DOHH2 (cell line): ENCODE measurements around the gene GLCE.
"Not testable (repeated sequence)": the region's sequence is repeated elsewhere in the genome, so short reads cannot be mapped to it uniquely, and the experiment has no call there.

Experiments
- H3F3A ChIP-seq: fragments of 200-600 bp; sonication (generic), shearing (Covaris generic); 2 replicates; pipeline ENCODE4 v1.6.0; 2016; ENCODE audit warnings: antibody characterized with exemption, mild to moderate bottlenecking; ENCODE audit not compliant: control insufficient read depth, insufficient read depth
- H3K27ac ChIP-seq: fragments of 200-600 bp; sonication (generic); 2 replicates; pipeline ENCODE4 v1.5.1; 2014; ENCODE audit warnings: low read depth, mild to moderate bottlenecking, low read length, moderate library complexity
- H3K27me3 ChIP-seq: fragments of 200-600 bp; sonication (generic); 2 replicates; pipeline ENCODE4 v1.6.1; 2014; ENCODE audit warnings: mild to moderate bottlenecking, low read length, mixed read lengths; ENCODE audit not compliant: control insufficient read depth
- H3K36me3 ChIP-seq: fragments of 200-600 bp; sonication (generic); 2 replicates; pipeline ENCODE4 v1.6.1; 2014; ENCODE audit warnings: mild to moderate bottlenecking, low read length, moderate library complexity, mixed read lengths; ENCODE audit not compliant: control insufficient read depth
- H3K4me1 ChIP-seq: fragments of 200-600 bp; sonication (generic); 2 replicates; pipeline ENCODE4 v1.6.1; 2014; ENCODE audit warnings: mild to moderate bottlenecking, low read length, mixed read lengths; ENCODE audit not compliant: control insufficient read depth
- H3K4me2 ChIP-seq: fragments of 200-600 bp; sonication (generic); 2 replicates; pipeline ENCODE4 v1.6.0; 2014; ENCODE audit warnings: mild to moderate bottlenecking, low read length, moderate library complexity
- H3K4me3 ChIP-seq: fragments of 200-600 bp; sonication (generic); 2 replicates; pipeline ENCODE4 v1.5.1; 2014; ENCODE audit warnings: mild to moderate bottlenecking, low read length, mixed read lengths
- H3K79me2 ChIP-seq: fragments of 200-600 bp; sonication (generic); 2 replicates; pipeline ENCODE4 v1.6.1; 2014; ENCODE audit warnings: mild to moderate bottlenecking, low read length, mixed read lengths; ENCODE audit not compliant: control insufficient read depth
- H3K9me2 ChIP-seq: fragments of 200-600 bp; sonication (generic); replicated peaks from 2 replicates; pipeline ENCODE4 v1.6.1; 2014; ENCODE audit warnings: mild to moderate bottlenecking, low read length, mixed read lengths; ENCODE audit not compliant: control insufficient read depth
- H3K9me3 ChIP-seq: fragments of 200-600 bp; sonication (generic); 2 replicates; pipeline ENCODE4 v1.6.1; 2014; ENCODE audit warnings: antibody characterized with exemption, low read length, mixed read lengths; ENCODE audit not compliant: control insufficient read depth, insufficient read depth
- H4K20me1 ChIP-seq: fragments of 200-600 bp; sonication (generic); 2 replicates; pipeline ENCODE4 v1.6.0; 2014; ENCODE audit warnings: low read depth, mild to moderate bottlenecking, antibody characterized with exemption, low read length, moderate library complexity; ENCODE audit not compliant: control insufficient read depth, insufficient read depth
- CTCF ChIP-seq: fragments of 200-600 bp; sonication (generic); IDR thresholded peaks from one replicate; pipeline ENCODE4 v1.5.1; 2014; ENCODE audit warnings: antibody characterized with exemption, mild to moderate bottlenecking, low read depth, low read length; ENCODE audit not compliant: poor library complexity, severe bottlenecking
- EZH2phosphoT487 ChIP-seq: fragments of 200-600 bp; sonication (generic); IDR thresholded peaks from 2 replicates; pipeline ENCODE4 v1.6.1; 2017; ENCODE audit warnings: borderline replicate concordance, mild to moderate bottlenecking, antibody characterized with exemption, low read length, moderate library complexity, mixed read lengths

The GLCE gene

GRCh38 chr15:69299451-69299886 is 139.0 kb downstream of the GLCE start:
- H3K4me2 ChIP-seq = no peak overlapping the region
- H3K36me3 ChIP-seq = no peaks in the 10 kb centered on the region
- no peaks in the 10 kb centered on the region for H3K9me3 ChIP-seq
- H4K20me1 ChIP-seq = no peaks in the 10 kb centered on the region
- TF ChIP-seq CTCF = no peak
- TF ChIP-seq EZH2phosphoT487 = 0 out of 2 replicates have a peak, but pooled peaks have one; percentile 48
- H3K27me3 ChIP-seq = peaks cover 32% of the 10 kb centered on the region
- H3K9me2 ChIP-seq = no peaks in the 10 kb centered on the region
- H3K27ac ChIP-seq = no peak overlapping the region
- no peaks in the 10 kb centered on the region for H3K79me2 ChIP-seq
- H3K4me3 ChIP-seq = no peak overlapping the region
- H3K4me1 ChIP-seq = no peaks in the 10 kb centered on the region
- H3F3A ChIP-seq = no peaks in the 10 kb centered on the region

- H3K4me3 ChIP-seq = no peak overlapping the region
- H3K79me2 ChIP-seq = no peaks in the 10 kb centered on the region
- H3K9me3 ChIP-seq = no peaks in the 10 kb centered on the region
- no peaks in the 10 kb centered on the region for H3F3A ChIP-seq
- H3K27ac ChIP-seq = no peak overlapping the region
- peaks cover 30% of the 10 kb centered on the region for H3K27me3 ChIP-seq
- H3K9me2 ChIP-seq = no peaks in the 10 kb centered on the region
- no peaks in the 10 kb centered on the region for H3K4me1 ChIP-seq
- H4K20me1 ChIP-seq = no peaks in the 10 kb centered on the region
- no peaks in the 10 kb centered on the region for H3K36me3 ChIP-seq
- no peak overlapping the region for H3K4me2 ChIP-seq
- no peak for TF ChIP-seq CTCF
- no peak for TF ChIP-seq EZH2phosphoT487
Observed at GRCh38 chr15:69299943-69300588, 139.6 kb downstream of the GLCE start.

- H3K27me3 ChIP-seq = peaks cover 30% of the 10 kb centered on the region
- not testable (repeated sequence) for H3K9me3 ChIP-seq, H3F3A ChIP-seq
Observed at GRCh38 chr15:69301101-69301500, 140.7 kb downstream of the GLCE start.

GRCh38 chr15:69302087-69302486 is 141.7 kb downstream of the GLCE start:
- H3K4me3 ChIP-seq, H3K27ac ChIP-seq, H3K36me3 ChIP-seq, H3K4me2 ChIP-seq, H4K20me1 ChIP-seq, H3K4me1 ChIP-seq, H3F3A ChIP-seq, H3K9me3 ChIP-seq, H3K9me2 ChIP-seq, H3K79me2 ChIP-seq: not testable (repeated sequence)
- H3K27me3 ChIP-seq = peaks cover 30% of the 10 kb centered on the region

More at GRCh38 chr15:69301101-69301500, 140.7 kb downstream of the GLCE start:
- H3K4me2 ChIP-seq, H3K9me2 ChIP-seq, H3K4me3 ChIP-seq, H3K79me2 ChIP-seq, H3K36me3 ChIP-seq, H4K20me1 ChIP-seq, H3K4me1 ChIP-seq, H3K27ac ChIP-seq: not testable (repeated sequence)
